ENCODE results near the gene ZNF385D.

ZNF385D gene

DNA sequence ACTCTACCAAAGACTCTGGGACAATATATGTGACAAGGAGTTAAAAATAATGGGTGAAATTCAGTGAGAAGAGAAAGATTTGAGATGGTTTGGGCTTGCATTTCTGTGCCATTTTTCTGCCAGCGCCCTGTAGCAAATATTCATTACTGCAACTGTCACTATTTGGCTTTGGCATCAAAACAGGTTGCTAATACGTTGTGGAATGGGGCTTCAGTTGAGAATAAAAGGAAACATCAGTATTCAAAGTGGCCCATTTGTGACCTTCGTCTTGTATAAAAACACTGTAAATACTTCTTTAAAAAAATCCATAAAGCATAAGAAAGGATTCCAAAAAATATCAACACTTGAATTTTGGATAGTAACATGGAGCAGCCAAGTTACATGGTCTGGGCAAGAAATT is 309.2 kb downstream of the ZNF385D start:
- TF ChIP-seq, protein P1, sequence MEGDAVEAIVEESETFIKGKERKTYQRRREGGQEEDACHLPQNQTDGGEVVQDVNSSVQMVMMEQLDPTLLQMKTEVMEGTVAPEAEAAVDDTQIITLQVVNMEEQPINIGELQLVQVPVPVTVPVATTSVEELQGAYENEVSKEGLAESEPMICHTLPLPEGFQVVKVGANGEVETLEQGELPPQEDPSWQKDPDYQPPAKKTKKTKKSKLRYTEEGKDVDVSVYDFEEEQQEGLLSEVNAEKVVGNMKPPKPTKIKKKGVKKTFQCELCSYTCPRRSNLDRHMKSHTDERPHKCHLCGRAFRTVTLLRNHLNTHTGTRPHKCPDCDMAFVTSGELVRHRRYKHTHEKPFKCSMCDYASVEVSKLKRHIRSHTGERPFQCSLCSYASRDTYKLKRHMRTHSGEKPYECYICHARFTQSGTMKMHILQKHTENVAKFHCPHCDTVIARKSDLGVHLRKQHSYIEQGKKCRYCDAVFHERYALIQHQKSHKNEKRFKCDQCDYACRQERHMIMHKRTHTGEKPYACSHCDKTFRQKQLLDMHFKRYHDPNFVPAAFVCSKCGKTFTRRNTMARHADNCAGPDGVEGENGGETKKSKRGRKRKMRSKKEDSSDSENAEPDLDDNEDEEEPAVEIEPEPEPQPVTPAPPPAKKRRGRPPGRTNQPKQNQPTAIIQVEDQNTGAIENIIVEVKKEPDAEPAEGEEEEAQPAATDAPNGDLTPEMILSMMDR (conservative IDR thresholded peaks at IDR 0.05; ENCODE audit: low read depth) = no peak
- DNase-seq (ENCODE audit: low spot score) = no peak
- ChIA-PET CTCF (no interaction called here), POLR2A (ENCODE audit: low non-redundant PET) (no interaction called here)
- H3K27ac ChIP-seq = no peak overlapping the region

DNA sequence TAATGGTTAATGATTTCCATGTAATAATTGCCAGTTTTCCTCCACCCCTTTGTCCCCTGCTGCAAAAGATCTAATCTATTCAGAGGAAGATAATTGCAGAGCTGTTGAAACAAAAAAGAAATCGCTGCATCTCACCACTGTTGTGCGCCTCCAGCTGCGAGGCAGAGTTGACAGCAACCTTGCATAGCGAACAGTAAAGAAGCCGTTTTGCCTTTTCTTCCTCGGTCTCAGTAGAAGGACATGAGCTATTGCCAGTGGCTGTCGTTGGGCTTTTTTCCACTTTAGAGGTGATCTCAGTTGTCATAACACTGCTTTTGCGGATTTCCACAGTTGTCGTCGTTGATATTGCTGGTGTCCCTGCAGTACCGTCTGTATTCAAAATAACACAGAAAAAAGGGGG is 314.2 kb downstream of the ZNF385D start:
- POLR2A ChIA-PET (ENCODE audit: low non-redundant PET) = no interaction called here
- CTCF ChIA-PET = no interaction called here
- DNase-seq (ENCODE audit: low spot score) = no peak
- TF ChIP-seq, protein P1 (conservative IDR thresholded peaks at IDR 0.05; ENCODE audit: low read depth) = no peak
- no peak overlapping the region for H3K27ac ChIP-seq

DNA sequence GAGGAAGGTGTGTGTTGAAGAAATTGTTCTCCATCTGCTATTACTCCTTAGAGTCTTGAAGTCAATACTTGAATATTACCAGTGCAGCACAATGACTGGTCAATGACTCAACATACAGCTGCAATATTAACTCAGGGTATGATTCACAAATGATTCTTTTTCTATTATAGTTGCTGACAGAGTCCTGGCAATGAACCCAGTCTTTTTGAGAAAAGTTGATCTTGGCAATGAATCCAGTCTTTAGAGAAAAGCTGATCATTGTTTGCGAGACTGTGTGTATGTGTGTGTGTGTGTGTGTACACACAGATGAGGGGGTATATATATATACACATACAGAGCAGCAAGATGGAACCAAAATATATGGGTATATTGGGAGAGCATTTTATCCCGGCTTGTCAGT is 315.1 kb downstream of the ZNF385D start:
- no peak overlapping the region for H3K27ac ChIP-seq
- TF ChIP-seq, protein P1 (conservative IDR thresholded peaks at IDR 0.05; ENCODE audit: low read depth) = no peak
- POLR2A ChIA-PET (ENCODE audit: low non-redundant PET) = no interaction called here
- CTCF ChIA-PET = no interaction called here
- DNase-seq (ENCODE audit: low spot score) = peak; percentile 59

DNA sequence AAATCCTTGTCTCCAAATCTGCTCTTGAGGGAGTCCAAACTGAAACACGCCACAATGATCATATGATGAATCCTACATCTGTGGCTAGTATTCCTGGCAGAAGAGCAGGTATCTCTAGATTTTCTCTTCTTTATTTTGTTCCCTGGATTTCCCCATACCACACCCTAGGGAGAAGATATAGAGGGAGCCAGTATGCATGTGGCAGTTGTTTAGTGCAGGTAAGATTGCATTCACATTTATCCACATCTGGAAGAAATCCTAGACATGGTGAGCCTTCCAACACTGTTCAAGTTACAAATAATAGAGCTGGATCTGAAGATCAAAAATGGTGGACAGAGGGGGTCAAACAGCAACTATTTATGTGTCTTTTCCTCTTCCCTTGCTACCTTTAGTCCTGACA is 316.7 kb downstream of the ZNF385D start:
- CTCF ChIA-PET = no interaction called here
- POLR2A ChIA-PET (ENCODE audit: low non-redundant PET) = no interaction called here

DNA sequence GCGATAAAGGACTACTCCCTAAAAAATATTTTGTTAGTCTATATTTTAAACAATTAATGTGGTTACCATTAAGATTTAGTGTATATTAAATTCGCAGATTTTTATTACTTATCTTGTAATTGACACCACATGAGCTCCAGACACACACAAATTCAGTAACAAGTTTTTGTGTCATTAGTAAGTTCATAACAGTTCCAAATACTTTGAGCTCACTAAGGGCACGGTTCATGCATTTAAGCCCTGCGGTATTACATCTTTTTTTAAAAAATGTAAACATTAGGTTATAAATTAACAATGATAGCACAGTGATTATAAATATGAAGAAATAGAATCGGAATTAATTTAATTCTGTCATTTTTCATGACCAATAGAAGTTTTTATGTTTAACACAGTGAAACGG is 317.3 kb downstream of the ZNF385D start:
- TF ChIP-seq, protein P1 (conservative IDR thresholded peaks at IDR 0.05; ENCODE audit: low read depth) = no peak
- ChIA-PET CTCF (interaction anchor here (0.6 kb wide), 1 partner anchor 801 kb away, joined by 3 read pairs; no protein-coding TSS in a partner anchor), POLR2A (ENCODE audit: low non-redundant PET) (no interaction called here)
- H3K27ac ChIP-seq = no peak overlapping the region
- DNase-seq (ENCODE audit: low spot score) = no peak

More for the DNA sequence above, 316.7 kb downstream of the ZNF385D start:
- no peak overlapping the region for H3K27ac ChIP-seq
- DNase-seq (ENCODE audit: low spot score) = no peak
- TF ChIP-seq, protein P1 (conservative IDR thresholded peaks at IDR 0.05; ENCODE audit: low read depth) = no peak

DNA sequence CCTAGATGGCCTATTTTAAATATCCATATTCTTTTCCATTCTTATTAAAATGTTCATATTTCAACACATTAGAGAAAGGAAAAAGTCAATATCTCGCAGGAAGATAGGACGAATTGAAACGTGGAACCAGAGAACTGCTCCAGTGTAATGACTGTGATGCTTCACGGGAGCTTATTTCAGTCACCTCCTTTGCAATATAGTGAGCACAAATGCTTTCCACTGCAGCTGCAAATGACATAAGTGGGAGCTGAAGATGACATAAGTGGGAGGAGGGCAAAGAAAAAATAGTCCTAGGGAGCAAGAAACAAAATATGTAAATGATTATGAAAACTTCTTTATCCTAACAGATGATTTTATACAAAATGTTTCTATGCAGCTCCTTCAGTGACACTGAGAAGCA is 324.1 kb downstream of the ZNF385D start:
- H3K27ac ChIP-seq = no peak overlapping the region
- POLR2A ChIA-PET (ENCODE audit: low non-redundant PET) = no interaction called here
- CTCF ChIA-PET = interaction anchor here (0.8 kb wide), 1 partner anchor 21 kb away, joined by 3 read pairs; no protein-coding TSS in a partner anchor
- TF ChIP-seq, protein P1 (conservative IDR thresholded peaks at IDR 0.05; ENCODE audit: low read depth) = no peak
- no peak for DNase-seq (ENCODE audit: low spot score)

DNA sequence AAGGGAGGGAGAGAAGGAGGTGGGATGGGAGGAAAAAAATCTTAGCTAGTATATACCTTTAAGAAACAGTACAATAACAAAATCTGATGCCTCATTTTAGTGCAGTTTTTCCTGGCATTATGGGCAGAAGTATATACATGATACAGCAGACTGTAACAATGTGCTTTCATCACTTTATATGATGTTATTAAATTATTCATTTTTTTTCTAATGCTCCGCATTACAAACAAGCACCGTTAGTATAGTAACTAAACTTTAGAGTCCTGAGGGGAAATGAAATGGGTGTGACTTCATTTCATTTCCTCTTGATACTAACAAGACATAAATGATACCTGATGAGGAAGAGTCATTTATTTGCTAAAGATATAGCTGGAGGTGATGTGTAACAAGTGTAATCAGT is 325.3 kb downstream of the ZNF385D start:
- TF ChIP-seq, protein P1 (conservative IDR thresholded peaks at IDR 0.05; ENCODE audit: low read depth) = no peak
- ChIA-PET POLR2A (ENCODE audit: low non-redundant PET) (no interaction called here), CTCF (no interaction called here)

More for the DNA sequence above, 325.3 kb downstream of the ZNF385D start:
- no peak overlapping the region for H3K27ac ChIP-seq
- DNase-seq (ENCODE audit: low spot score) = no peak

Data from RWPE1 (cell line).